OCI-M2 (cell line): Measurements from ENCODE around the gene IL6.
"Not testable (repeated sequence)": the region's sequence is repeated elsewhere in the genome, so short reads cannot be mapped to it uniquely, and the experiment has no call there.

Experiments used
- DNase-seq: peaks from one replicate; lab custom pipeline; 2025; ENCODE audit not compliant: unreplicated experiment; lab: John Stamatoyannopoulos, UW

The IL6 gene

GRCh38 chr7:22703978-22704610 lies 22.9 kb upstream of the IL6 start:
- not testable (repeated sequence) for DNase-seq

DNA sequence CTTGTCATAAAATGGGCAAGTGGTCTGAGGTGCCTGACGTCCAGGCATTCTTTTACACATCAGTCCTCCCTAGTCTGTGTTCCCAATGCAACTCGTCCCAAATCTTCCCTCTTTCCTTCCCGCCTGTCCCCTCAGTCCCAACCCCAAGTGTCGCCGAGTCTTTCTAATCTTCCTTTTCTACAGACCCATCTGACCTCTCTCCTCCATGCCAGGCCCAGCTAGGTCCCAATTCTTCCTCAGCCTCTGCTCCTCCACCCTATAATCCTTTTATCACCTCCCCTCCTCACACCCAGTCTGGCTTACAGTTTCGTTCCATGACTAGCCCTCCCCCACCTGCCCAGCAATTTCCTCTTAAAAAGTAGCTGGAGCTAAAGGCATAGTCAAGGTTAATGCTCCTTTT lies 22.3 kb upstream of the IL6 start:
- not testable (repeated sequence) for DNase-seq

DNA sequence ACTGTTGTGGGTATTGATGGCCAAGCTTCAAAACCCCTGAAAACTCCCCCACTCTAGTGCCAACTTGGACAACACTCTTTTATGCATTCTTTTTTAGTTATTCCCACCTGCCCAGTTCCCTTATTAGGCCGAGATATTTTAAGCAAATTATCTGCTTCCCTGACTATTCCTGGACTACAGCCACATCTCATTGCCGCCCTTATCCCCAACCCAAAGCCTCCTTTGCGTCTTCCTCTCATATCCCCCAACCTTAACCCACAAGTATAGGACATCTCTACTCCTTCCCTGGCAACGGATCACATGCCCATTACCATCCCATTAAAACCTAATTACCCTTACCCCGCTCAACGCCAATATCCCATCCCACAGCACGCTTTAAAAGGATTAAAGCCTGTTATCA lies 21.1 kb upstream of the IL6 start:
- DNase-seq = not testable (repeated sequence)

DNA sequence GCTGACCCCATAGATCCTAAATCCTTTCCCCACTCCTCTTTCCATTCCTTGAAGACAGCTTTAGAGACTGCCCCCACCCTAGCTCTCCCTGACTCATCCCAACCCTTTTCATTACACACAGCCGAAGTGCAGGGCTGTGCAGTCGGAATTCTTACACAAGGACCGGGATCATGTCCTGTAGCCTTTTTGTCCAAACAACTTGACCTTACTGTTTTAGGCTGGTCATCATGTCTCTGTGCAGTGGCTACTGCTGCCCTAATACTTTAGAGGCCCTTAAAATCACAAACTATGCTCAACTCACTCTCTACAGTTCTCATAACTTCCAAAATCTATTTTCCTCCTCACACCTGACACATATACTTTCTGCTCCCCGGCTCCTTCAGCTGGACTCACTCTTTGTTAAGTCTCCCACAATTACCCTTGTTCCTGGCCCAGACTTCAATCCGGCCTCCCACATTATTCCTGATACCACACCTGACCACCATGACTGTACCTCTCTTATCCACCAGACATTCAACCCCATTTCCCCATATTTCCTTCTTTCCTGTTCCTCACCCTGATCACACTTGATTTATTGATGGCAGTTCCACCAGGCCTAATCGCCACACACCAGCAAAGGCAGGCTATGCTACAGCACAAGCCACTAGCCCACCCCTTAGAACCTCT lies 19.8 kb upstream of the IL6 start:
- DNase-seq = not testable (repeated sequence)

DNA sequence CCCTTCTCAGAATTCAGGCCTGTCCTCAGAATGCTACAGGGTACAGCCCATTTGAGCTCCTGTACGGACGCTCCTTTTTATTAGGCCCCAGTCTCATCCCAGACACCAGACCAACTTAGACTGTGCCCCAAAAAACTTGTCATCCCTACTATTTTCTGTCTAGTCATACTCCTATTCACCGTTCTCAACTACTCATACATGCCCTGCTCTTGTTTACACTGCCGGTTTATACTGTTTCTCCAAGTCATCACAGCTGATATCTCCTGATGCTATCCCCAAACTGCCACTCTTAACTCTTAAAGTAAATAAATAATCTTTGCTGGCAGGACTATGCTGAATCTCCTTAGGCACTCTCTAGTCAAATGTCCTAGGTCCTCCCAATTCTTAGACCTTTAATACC lies 18.8 kb upstream of the IL6 start:
- not testable (repeated sequence) for DNase-seq

DNA sequence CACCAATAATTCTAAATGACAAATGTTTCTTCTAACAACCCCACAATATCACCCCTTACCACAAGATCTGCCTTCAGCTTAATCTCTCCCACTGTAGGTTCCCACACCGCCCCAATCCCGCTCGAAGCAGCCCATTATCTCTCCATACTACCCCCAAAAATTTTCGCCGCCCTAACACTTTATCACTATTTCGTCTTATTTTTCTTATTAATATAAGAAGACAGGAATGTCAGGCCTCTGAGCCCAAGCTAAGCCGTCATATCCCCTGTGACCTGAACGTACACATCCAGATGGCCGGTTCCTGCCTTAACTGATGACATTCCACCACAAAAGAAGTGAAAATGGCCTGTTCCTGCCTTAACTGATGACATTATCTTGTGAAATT lies 18.3 kb upstream of the IL6 start:
- not testable (repeated sequence) for DNase-seq

GRCh38 chr7:22709062-22709829 lies 17.8 kb upstream of the IL6 start:
- DNase-seq = not testable (repeated sequence)

DNA sequence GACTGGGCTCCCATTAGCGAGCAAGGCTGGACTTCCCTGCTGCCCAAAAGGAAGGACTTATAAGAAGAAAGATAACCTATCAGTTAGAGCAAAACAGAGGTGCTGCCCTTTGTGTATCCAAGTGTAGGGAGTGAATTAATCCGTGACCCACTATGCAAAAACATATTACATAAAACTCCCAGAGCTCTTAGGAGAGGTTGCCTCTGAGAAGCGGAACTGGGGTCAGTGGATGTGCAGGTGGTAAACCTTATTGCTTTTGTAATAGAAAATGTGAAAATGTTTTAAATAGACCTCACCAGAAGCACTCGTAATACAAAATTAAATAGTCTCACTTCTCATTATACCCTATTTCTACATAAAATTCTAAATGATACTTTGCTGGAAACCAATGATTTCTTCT lies 17.1 kb upstream of the IL6 start:
- no peak for DNase-seq

DNA sequence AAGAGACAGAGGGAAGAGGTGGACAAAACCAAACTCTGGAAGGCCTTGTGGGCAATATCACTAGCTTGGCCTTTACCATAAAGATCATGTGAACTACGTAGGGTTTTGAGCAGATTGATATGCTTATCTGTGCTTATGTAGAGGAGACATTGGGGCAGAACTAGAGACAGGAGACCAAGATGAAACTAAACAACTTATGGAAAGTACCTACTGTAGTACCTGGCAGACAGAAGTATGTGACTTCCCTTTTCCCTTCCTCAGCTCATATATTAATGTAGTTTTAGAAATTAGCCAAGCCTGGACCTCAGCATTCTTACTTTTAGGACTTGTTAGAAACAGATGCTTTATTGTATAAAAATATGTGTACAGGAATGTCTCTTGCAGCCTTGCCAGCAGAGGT lies 14.0 kb upstream of the IL6 start:
- DNase-seq = no peak

DNA sequence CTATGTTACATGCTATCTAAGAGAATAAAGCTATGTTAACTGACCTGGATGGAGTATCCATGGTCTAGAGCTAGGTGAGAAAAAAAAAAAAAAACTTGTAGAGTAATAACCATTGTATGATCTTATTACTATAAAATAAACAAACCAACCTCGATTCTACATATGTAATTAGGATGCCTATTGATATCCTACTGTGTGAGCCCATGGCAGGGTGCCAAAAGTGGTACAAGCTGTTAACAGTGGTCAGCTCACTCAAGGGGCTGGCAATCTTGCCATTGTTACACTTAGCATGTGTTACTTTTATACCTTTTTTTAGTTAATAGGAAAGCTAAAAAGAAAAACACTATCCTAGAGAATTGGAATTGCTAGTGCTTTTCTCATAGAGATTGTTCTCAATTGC lies 13.5 kb upstream of the IL6 start:
- no peak for DNase-seq

GRCh38 chr7:22715969-22716368 lies 11.0 kb upstream of the IL6 start:
- no peak for DNase-seq

GRCh38 chr7:22717760-22718159 lies 9.2 kb upstream of the IL6 start:
- DNase-seq = no peak

- no peak for DNase-seq
Measured at GRCh38 chr7:22718200-22718711, 8.7 kb upstream of the IL6 start.

- DNase-seq = no peak
Measured at GRCh38 chr7:22718911-22719420, 8.0 kb upstream of the IL6 start.

GRCh38 chr7:22720791-22721786 lies 5.9 kb upstream of the IL6 start:
- DNase-seq = no peak

DNA sequence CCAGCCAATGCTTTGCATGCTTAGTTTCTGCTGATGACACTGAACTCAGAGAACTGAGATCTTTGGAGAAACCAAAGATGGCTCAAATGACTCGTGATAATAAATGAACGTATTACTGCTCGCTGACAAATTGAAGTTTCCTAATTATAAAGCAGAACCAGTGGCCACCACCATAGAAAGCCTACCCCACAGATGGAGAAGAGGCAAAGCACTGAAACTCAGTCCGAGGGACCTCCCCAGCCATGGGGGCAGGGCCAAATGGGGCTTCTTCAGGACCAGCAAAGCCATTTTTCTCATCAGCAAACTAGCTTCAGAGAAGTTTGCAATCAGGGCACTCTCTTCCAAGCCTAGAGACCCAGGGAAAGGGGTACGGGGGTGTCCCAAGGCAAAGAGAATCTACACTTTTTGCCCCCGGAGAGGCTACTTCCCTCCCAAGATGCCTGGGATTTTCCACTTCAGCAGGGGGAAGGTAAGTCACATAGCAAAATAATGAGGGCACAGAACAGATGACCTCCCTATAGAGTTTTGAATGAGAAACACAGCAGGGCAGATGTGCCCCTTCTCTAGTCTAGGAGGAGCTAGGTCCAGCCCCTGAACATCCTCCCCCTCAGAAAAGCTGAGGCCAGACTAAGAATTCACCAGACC lies 4.3 kb upstream of the IL6 start:
- no peak for DNase-seq

- no peak for DNase-seq
Measured at GRCh38 chr7:22723181-22723601, 3.8 kb upstream of the IL6 start.

- no peak for DNase-seq
Measured at GRCh38 chr7:22723637-22724036, 3.4 kb upstream of the IL6 start.

- no peak for DNase-seq
Measured at GRCh38 chr7:22724861-22725260, 2.1 kb upstream of the IL6 start.

DNA sequence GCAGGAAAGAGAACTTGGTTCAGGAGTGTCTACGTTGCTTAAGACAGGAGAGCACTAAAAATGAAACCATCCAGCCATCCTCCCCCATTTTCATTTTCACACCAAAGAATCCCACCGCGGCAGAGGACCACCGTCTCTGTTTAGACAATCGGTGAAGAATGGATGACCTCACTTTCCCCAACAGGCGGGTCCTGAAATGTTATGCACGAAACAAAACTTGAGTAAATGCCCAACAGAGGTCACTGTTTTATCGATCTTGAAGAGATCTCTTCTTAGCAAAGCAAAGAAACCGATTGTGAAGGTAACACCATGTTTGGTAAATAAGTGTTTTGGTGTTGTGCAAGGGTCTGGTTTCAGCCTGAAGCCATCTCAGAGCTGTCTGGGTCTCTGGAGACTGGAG lies 1.4 kb upstream of the IL6 start:
- no peak for DNase-seq
